KOPT-K1 (cell line): ENCODE data around the gene SLC6A11.

Experiments used
- H3K27ac ChIP-seq: fragments of 200-600 bp; sonication (generic); 2 replicates; pipeline ENCODE4 v1.5.1; 2016; ENCODE audit warnings: antibody characterized with exemption, mild to moderate bottlenecking, low read depth, low read length; ENCODE audit not compliant: poor library complexity, severe bottlenecking
- H3K36me3 ChIP-seq: fragments of 200-600 bp; sonication (generic); 2 replicates; pipeline ENCODE4 v1.5.1; 2017; ENCODE audit warnings: antibody characterized with exemption, mild to moderate bottlenecking, low read length, moderate library complexity; ENCODE audit not compliant: insufficient read depth
- H3K9me3 ChIP-seq: fragments of 200-600 bp; sonication (generic); 2 replicates; pipeline ENCODE4 v1.5.1; 2017; ENCODE audit warnings: antibody characterized with exemption, low read length, mild to moderate bottlenecking; ENCODE audit not compliant: insufficient read depth, poor library complexity, severe bottlenecking

Gene SLC6A11

GRCh38 chr3:10876661-10877060 is 60.6 kb downstream of the SLC6A11 start:
- Histone ChIP-seq H3K27ac (no peak overlapping the region), H3K36me3 (no peaks in the 10 kb centered on the region), H3K9me3 (no peaks in the 10 kb centered on the region)

- H3K27ac ChIP-seq = no peak overlapping the region
- H3K36me3 ChIP-seq = no peaks in the 10 kb centered on the region
- no peaks in the 10 kb centered on the region for H3K9me3 ChIP-seq
These were observed 66.8 kb downstream of the SLC6A11 start for GRCh38 chr3:10882851-10883250.

- Histone ChIP-seq H3K27ac (no peak overlapping the region), H3K36me3 (no peaks in the 10 kb centered on the region), H3K9me3 (no peaks in the 10 kb centered on the region)
These were observed 67.6 kb downstream of the SLC6A11 start for GRCh38 chr3:10883478-10884234.

GRCh38 chr3:10887015-10887414 is 71.0 kb downstream of the SLC6A11 start:
- no peak overlapping the region for H3K27ac ChIP-seq
- no peaks in the 10 kb centered on the region for H3K36me3 ChIP-seq
- peaks cover 16% of the 10 kb centered on the region for H3K9me3 ChIP-seq

- H3K9me3 ChIP-seq = peaks cover 22% of the 10 kb centered on the region
These were observed 72.6 kb downstream of the SLC6A11 start for GRCh38 chr3:10888518-10889090.

GRCh38 chr3:10889206-10889960 is 73.4 kb downstream of the SLC6A11 start:
- H3K27ac ChIP-seq = no peak overlapping the region

More at GRCh38 chr3:10888518-10889090, 72.6 kb downstream of the SLC6A11 start:
- Histone ChIP-seq H3K36me3 (no peaks in the 10 kb centered on the region), H3K27ac (no peak overlapping the region)

GRCh38 chr3:10890665-10891064 is 74.6 kb downstream of the SLC6A11 start:
- Histone ChIP-seq H3K9me3 (peaks cover 22% of the 10 kb centered on the region), H3K36me3 (no peaks in the 10 kb centered on the region), H3K27ac (no peak overlapping the region)

More at GRCh38 chr3:10889206-10889960, 73.4 kb downstream of the SLC6A11 start:
- no peaks in the 10 kb centered on the region for H3K36me3 ChIP-seq
- H3K9me3 ChIP-seq = peaks cover 22% of the 10 kb centered on the region

- Histone ChIP-seq H3K36me3 (no peaks in the 10 kb centered on the region), H3K9me3 (peaks cover 22% of the 10 kb centered on the region), H3K27ac (no peak overlapping the region)
These were observed 76.6 kb downstream of the SLC6A11 start for GRCh38 chr3:10892622-10893021.

GRCh38 chr3:10901296-10901945 is 85.4 kb downstream of the SLC6A11 start:
- Histone ChIP-seq H3K27ac (no peak overlapping the region), H3K9me3 (peaks cover 3% of the 10 kb centered on the region), H3K36me3 (no peaks in the 10 kb centered on the region)

GRCh38 chr3:10907262-10907661 is 91.2 kb downstream of the SLC6A11 start:
- Histone ChIP-seq H3K36me3 (no peaks in the 10 kb centered on the region), H3K9me3 (peaks cover 17% of the 10 kb centered on the region), H3K27ac (no peak overlapping the region)

GRCh38 chr3:10910367-10910766 is 94.3 kb downstream of the SLC6A11 start:
- no peaks in the 10 kb centered on the region for H3K36me3 ChIP-seq
- peaks cover 17% of the 10 kb centered on the region for H3K9me3 ChIP-seq
- H3K27ac ChIP-seq = no peak overlapping the region

- no peak overlapping the region for H3K27ac ChIP-seq
- peaks cover 14% of the 10 kb centered on the region for H3K9me3 ChIP-seq
- H3K36me3 ChIP-seq = no peaks in the 10 kb centered on the region
These were observed 95.4 kb downstream of the SLC6A11 start for GRCh38 chr3:10911350-10912002.

- peaks cover under 1% of the 10 kb centered on the region for H3K9me3 ChIP-seq
- no peak overlapping the region for H3K27ac ChIP-seq
- H3K36me3 ChIP-seq = no peaks in the 10 kb centered on the region
These were observed 96.8 kb downstream of the SLC6A11 start for GRCh38 chr3:10912786-10913185.

GRCh38 chr3:10915376-10915775 is 99.3 kb downstream of the SLC6A11 start:
- H3K27ac ChIP-seq = no peak overlapping the region
- H3K9me3 ChIP-seq = no peaks in the 10 kb centered on the region
- no peaks in the 10 kb centered on the region for H3K36me3 ChIP-seq
